ENCODE results near the gene TNFRSF13B. TPM values are rescaled to one million over a fixed set of nuclear protein-coding genes. Genes with fewer than 3 reads are reported as not detected.
"Not testable (repeated sequence)": the region's sequence is repeated elsewhere in the genome, so short reads cannot be mapped to it uniquely, and the experiment has no call there.

The TNFRSF13B gene
- total and polyA plus RNA-seq, 2 experiments from 2014 or later, result 0.24 TPM; not detected in 1

GRCh38 chr17:16955011-16955410 lies 16.9 kb downstream of the TNFRSF13B start:
- not testable (repeated sequence) for H2AFZ ChIP-seq, H3K27ac Mint-ChIP-seq, ATAC-seq

GRCh38 chr17:16954521-16954920 lies 17.4 kb downstream of the TNFRSF13B start:
- Histone ChIP-seq H3K27ac (ENCODE audit: low read depth) (no peak overlapping the region), H2AFZ (no peak overlapping the region), H3K4me3 (no peak overlapping the region), H3K4me2 (no peak overlapping the region), H3K27me3 (ENCODE audit: insufficient read depth) (no peaks in the 10 kb centered on the region), H3K4me1 (ENCODE audit: insufficient read depth) (no peaks in the 10 kb centered on the region), H3K79me2 (replicated peaks; ENCODE audit: insufficient read depth) (no peaks in the 10 kb centered on the region), H3K36me3 (ENCODE audit: insufficient read depth) (no peaks in the 10 kb centered on the region), H3F3A (replicated peaks; ENCODE audit: low read depth) (no peaks in the 10 kb centered on the region), H3K9me2 (ENCODE audit: insufficient read depth) (no peaks in the 10 kb centered on the region), H4K20me1 (replicated peaks; ENCODE audit: insufficient read depth) (no peaks in the 10 kb centered on the region)
- H3K27me3 Mint-ChIP-seq (ENCODE audit: insufficient read depth, low read depth, poor library complexity), result peaks cover 7% of the 10 kb centered on the region
- peaks cover 2% of the 10 kb centered on the region; the same call in 1 of the 3 replicates for H3K9me3 Mint-ChIP-seq
- ATAC-seq (no peak), DNase-seq (ENCODE audit: low spot score) (no peak)
- H3K4me3 Mint-ChIP-seq, result no peak overlapping the region
- H3K27ac Mint-ChIP-seq, result no peak overlapping the region
- TF ChIP-seq, protein P1, sequence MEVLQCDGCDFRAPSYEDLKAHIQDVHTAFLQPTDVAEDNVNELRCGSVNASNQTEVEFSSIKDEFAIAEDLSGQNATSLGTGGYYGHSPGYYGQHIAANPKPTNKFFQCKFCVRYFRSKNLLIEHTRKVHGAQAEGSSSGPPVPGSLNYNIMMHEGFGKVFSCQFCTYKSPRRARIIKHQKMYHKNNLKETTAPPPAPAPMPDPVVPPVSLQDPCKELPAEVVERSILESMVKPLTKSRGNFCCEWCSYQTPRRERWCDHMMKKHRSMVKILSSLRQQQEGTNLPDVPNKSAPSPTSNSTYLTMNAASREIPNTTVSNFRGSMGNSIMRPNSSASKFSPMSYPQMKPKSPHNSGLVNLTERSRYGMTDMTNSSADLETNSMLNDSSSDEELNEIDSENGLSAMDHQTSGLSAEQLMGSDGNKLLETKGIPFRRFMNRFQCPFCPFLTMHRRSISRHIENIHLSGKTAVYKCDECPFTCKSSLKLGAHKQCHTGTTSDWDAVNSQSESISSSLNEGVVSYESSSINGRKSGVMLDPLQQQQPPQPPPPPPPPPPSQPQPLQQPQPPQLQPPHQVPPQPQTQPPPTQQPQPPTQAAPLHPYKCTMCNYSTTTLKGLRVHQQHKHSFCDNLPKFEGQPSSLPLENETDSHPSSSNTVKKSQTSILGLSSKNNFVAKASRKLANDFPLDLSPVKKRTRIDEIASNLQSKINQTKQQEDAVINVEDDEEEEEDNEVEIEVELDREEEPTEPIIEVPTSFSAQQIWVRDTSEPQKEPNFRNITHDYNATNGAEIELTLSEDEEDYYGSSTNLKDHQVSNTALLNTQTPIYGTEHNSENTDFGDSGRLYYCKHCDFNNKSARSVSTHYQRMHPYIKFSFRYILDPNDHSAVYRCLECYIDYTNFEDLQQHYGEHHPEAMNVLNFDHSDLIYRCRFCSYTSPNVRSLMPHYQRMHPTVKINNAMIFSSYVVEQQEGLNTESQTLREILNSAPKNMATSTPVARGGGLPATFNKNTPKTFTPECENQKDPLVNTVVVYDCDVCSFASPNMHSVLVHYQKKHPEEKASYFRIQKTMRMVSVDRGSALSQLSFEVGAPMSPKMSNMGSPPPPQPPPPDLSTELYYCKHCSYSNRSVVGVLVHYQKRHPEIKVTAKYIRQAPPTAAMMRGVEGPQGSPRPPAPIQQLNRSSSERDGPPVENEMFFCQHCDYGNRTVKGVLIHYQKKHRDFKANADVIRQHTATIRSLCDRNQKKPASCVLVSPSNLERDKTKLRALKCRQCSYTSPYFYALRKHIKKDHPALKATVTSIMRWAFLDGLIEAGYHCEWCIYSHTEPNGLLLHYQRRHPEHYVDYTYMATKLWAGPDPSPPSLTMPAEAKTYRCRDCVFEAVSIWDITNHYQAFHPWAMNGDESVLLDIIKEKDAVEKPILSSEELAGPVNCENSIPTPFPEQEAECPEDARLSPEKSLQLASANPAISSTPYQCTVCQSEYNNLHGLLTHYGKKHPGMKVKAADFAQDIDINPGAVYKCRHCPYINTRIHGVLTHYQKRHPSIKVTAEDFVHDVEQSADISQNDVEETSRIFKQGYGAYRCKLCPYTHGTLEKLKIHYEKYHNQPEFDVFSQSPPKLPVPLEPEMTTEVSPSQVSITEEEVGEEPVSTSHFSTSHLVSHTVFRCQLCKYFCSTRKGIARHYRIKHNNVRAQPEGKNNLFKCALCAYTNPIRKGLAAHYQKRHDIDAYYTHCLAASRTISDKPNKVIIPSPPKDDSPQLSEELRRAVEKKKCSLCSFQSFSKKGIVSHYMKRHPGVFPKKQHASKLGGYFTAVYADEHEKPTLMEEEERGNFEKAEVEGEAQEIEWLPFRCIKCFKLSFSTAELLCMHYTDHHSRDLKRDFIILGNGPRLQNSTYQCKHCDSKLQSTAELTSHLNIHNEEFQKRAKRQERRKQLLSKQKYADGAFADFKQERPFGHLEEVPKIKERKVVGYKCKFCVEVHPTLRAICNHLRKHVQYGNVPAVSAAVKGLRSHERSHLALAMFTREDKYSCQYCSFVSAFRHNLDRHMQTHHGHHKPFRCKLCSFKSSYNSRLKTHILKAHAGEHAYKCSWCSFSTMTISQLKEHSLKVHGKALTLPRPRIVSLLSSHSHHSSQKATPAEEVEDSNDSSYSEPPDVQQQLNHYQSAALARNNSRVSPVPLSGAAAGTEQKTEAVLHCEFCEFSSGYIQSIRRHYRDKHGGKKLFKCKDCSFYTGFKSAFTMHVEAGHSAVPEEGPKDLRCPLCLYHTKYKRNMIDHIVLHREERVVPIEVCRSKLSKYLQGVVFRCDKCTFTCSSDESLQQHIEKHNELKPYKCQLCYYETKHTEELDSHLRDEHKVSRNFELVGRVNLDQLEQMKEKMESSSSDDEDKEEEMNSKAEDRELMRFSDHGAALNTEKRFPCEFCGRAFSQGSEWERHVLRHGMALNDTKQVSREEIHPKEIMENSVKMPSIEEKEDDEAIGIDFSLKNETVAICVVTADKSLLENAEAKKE (CRISPR knock-in tag; IDR thresholded peaks at IDR 0.05), result no peak
- H3K4me1 Mint-ChIP-seq, result no peaks in the 10 kb centered on the region
- H3K36me3 Mint-ChIP-seq (ENCODE audit: low read depth), result no peaks in the 10 kb centered on the region

More at GRCh38 chr17:16955011-16955410, 16.9 kb downstream of the TNFRSF13B start:
- not testable (repeated sequence) for H3K9me3 Mint-ChIP-seq; H3F3A ChIP-seq (replicated peaks; ENCODE audit: low read depth); H3K4me1 Mint-ChIP-seq; H3K27me3 Mint-ChIP-seq (ENCODE audit: insufficient read depth, low read depth, poor library complexity); H3K4me3 ChIP-seq; H3K9me2 ChIP-seq (ENCODE audit: insufficient read depth); H3K36me3 Mint-ChIP-seq (ENCODE audit: low read depth); H3K36me3 ChIP-seq (ENCODE audit: insufficient read depth); H3K27me3 ChIP-seq (ENCODE audit: insufficient read depth); H3K27ac ChIP-seq (ENCODE audit: low read depth); H3K4me1 ChIP-seq (ENCODE audit: insufficient read depth); H3K79me2 ChIP-seq (replicated peaks; ENCODE audit: insufficient read depth); H4K20me1 ChIP-seq (replicated peaks; ENCODE audit: insufficient read depth); H3K4me2 ChIP-seq; H3K4me3 Mint-ChIP-seq; DNase-seq (ENCODE audit: low spot score)
